SK-N-SH treated with all-trans-retinoic acid at 6 μM for 48 hours (cell line): Measurements from ENCODE around the gene GPR161.

Experiments
- ATAC-seq: fragments of 200-7000 bp; cut with Tn5 transposase; 3 replicates; pipeline ENCODE4 v1.9.1; 2020; ENCODE audit warnings: mild to moderate bottlenecking, moderate library complexity
- BACH2 ChIP-seq: fragments of 250-450 bp; sonication (Bioruptor Pico); IDR thresholded peaks from 2 replicates; pipeline ENCODE4 v1.9.0; 2021; ENCODE audit warnings: mild to moderate bottlenecking, borderline replicate concordance
- CSDC2 ChIP-seq: fragments of 250-450 bp; sonication (Bioruptor Pico); IDR thresholded peaks from 2 replicates; pipeline ENCODE4 v1.5.0; 2020; ENCODE audit warnings: mild to moderate bottlenecking, moderate library complexity
- ESRRG ChIP-seq: fragments of 250-450 bp; sonication (Bioruptor Pico); IDR thresholded peaks from 2 replicates; pipeline ENCODE4 v1.6.1; 2021; ENCODE audit warnings: mild to moderate bottlenecking
- OSR1 ChIP-seq: fragments of 250-450 bp; sonication (Bioruptor Pico); IDR thresholded peaks from 2 replicates; pipeline ENCODE4 v1.8.0; 2022; ENCODE audit warnings: moderate library complexity, mild to moderate bottlenecking, inconsistent platforms
- PPARA ChIP-seq: fragments of 250-450 bp; sonication (Bioruptor Pico); IDR thresholded peaks from 2 replicates; pipeline ENCODE4 v1.5.0; 2020; ENCODE audit warnings: mild to moderate bottlenecking, borderline replicate concordance
- RARB ChIP-seq: fragments of 250-450 bp; sonication (Bioruptor Pico); IDR thresholded peaks from 2 replicates; pipeline ENCODE4 v1.8.0; 2021; ENCODE audit warnings: mild to moderate bottlenecking, moderate library complexity
- TCF4 ChIP-seq: fragments of 250-450 bp; sonication (Bioruptor Pico); IDR thresholded peaks from 2 replicates; pipeline ENCODE4 v1.8.0; 2021; ENCODE audit warnings: mild to moderate bottlenecking, moderate library complexity, borderline replicate concordance
- TOX ChIP-seq: fragments of 250-450 bp; sonication (Bioruptor Pico); IDR thresholded peaks from 2 replicates; pipeline ENCODE4 v1.8.0; 2021; ENCODE audit warnings: mild to moderate bottlenecking, moderate library complexity, borderline replicate concordance
- ZC3H10 ChIP-seq: fragments of 250-450 bp; sonication (Bioruptor Pico); IDR thresholded peaks from 2 replicates; pipeline ENCODE4 v1.5.1; 2021; ENCODE audit warnings: mild to moderate bottlenecking, moderate library complexity
- ZFP3 ChIP-seq: fragments of 250-450 bp; sonication (Bioruptor Pico); IDR thresholded peaks from 2 replicates; pipeline ENCODE4 v1.5.0; 2020; ENCODE audit warnings: mild to moderate bottlenecking, moderate library complexity
- ZFP30 ChIP-seq: fragments of 450-650 bp; formaldehyde crosslinking; IDR thresholded peaks from 2 replicates; pipeline ENCODE4 v1.5.0; 2022; ENCODE audit warnings: mild to moderate bottlenecking, moderate library complexity
- ZNF565 ChIP-seq: fragments of 450-650 bp; formaldehyde crosslinking; conservative IDR thresholded peaks from 2 replicates; pipeline ENCODE4 v1.5.0; 2020; ENCODE audit warnings: low read depth, mild to moderate bottlenecking, moderate library complexity
- ZNF70 ChIP-seq: fragments of 450-650 bp; formaldehyde crosslinking; IDR thresholded peaks from 2 replicates; pipeline ENCODE4 v1.5.0; 2020; ENCODE audit warnings: mild to moderate bottlenecking, moderate library complexity
- ZNF8 ChIP-seq: fragments of 450-650 bp; formaldehyde crosslinking; IDR thresholded peaks from 2 replicates; pipeline ENCODE4 v1.5.0; 2020; ENCODE audit warnings: mild to moderate bottlenecking, moderate library complexity
- TF ChIP-seq, protein P1 (sequence below): fragments of 250-450 bp; sonication (Bioruptor Pico); IDR thresholded peaks from 2 replicates; pipeline ENCODE4 v1.8.0; 2021; ENCODE audit warnings: low read depth, mild to moderate bottlenecking, moderate library complexity, borderline replicate concordance
- TF ChIP-seq, protein P2 (sequence below): fragments of 250-450 bp; sonication (Bioruptor Pico); IDR thresholded peaks from 2 replicates; pipeline ENCODE4 v1.5.0; 2020; ENCODE audit warnings: mild to moderate bottlenecking, moderate library complexity
- TF ChIP-seq, protein P3 (sequence below): fragments of 250-450 bp; sonication (Bioruptor Pico); IDR thresholded peaks from 2 replicates; pipeline ENCODE4 v1.5.1; 2020; ENCODE audit warnings: low read depth, mild to moderate bottlenecking, moderate library complexity
- TF ChIP-seq, protein P4 (sequence below): fragments of 250-450 bp; sonication (Bioruptor Pico); IDR thresholded peaks from 2 replicates; pipeline ENCODE4 v1.8.0; 2020; ENCODE audit warnings: mild to moderate bottlenecking, moderate library complexity, borderline replicate concordance
- TF ChIP-seq, protein P5 (sequence below): fragments of 250-450 bp; sonication (Bioruptor Pico); IDR thresholded peaks from 2 replicates; pipeline ENCODE4 v1.5.1; 2021; ENCODE audit warnings: mild to moderate bottlenecking, moderate library complexity

Gene GPR161

DNA sequence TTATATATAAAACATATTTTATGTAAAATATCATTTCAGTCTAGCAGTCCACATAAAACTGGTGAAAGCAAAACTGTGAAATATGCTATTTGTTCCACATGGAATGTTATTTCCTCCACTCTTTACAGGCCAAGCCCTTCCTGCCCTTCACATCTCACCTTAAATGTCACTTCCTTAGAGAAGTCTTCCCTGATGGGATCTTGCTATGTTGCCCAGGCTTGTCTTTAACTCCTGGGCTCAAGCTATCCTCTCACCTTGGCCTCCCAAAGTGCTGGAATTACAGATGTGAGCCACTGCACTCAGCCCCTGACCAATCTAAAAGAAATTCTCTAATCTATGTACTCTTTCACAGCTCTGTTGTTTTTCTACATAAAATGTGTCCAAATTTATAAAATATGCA, 2.3 kb upstream of the GPR161 start (continued):
- TF ChIP-seq, protein P1, sequence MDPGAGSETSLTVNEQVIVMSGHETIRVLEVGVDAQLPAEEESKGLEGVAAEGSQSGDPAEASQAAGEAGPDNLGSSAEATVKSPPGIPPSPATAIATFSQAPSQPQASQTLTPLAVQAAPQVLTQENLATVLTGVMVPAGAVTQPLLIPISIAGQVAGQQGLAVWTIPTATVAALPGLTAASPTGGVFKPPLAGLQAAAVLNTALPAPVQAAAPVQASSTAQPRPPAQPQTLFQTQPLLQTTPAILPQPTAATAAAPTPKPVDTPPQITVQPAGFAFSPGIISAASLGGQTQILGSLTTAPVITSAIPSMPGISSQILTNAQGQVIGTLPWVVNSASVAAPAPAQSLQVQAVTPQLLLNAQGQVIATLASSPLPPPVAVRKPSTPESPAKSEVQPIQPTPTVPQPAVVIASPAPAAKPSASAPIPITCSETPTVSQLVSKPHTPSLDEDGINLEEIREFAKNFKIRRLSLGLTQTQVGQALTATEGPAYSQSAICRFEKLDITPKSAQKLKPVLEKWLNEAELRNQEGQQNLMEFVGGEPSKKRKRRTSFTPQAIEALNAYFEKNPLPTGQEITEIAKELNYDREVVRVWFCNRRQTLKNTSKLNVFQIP: no peak
- TF ChIP-seq TCF4 (CRISPR knock-in tag) (no peak), OSR1 (CRISPR knock-in tag) (no peak), ZFP3 (CRISPR knock-in tag) (no peak), ZC3H10 (CRISPR knock-in tag) (no peak), ZNF70 (CRISPR knock-in tag) (no peak), ZNF8 (CRISPR knock-in tag) (no peak), RARB (no peak)
- TF ChIP-seq, protein P2, sequence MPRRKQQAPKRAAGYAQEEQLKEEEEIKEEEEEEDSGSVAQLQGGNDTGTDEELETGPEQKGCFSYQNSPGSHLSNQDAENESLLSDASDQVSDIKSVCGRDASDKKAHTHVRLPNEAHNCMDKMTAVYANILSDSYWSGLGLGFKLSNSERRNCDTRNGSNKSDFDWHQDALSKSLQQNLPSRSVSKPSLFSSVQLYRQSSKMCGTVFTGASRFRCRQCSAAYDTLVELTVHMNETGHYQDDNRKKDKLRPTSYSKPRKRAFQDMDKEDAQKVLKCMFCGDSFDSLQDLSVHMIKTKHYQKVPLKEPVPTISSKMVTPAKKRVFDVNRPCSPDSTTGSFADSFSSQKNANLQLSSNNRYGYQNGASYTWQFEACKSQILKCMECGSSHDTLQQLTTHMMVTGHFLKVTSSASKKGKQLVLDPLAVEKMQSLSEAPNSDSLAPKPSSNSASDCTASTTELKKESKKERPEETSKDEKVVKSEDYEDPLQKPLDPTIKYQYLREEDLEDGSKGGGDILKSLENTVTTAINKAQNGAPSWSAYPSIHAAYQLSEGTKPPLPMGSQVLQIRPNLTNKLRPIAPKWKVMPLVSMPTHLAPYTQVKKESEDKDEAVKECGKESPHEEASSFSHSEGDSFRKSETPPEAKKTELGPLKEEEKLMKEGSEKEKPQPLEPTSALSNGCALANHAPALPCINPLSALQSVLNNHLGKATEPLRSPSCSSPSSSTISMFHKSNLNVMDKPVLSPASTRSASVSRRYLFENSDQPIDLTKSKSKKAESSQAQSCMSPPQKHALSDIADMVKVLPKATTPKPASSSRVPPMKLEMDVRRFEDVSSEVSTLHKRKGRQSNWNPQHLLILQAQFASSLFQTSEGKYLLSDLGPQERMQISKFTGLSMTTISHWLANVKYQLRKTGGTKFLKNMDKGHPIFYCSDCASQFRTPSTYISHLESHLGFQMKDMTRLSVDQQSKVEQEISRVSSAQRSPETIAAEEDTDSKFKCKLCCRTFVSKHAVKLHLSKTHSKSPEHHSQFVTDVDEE: no peak
- TF ChIP-seq, all 23 proteins: peak for 0

DNA sequence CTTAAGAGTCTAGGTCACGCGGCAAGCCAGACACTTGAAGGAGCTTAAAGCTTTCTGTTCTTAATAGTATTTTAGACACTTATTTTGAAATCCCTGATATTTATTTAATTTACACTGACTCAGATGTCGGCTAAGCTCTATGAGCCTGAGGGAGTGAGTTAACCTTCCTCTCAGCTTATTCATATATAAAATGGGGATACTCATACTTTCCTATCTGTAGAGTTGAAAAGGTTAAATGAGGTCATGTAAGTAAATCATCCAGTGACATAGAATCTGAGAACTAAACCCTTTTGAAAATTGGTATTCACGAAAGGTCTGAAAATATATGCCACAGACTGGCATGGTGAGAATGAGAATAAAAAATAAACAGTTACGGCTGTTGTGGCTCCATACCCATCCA, 1.4 kb upstream of the GPR161 start:
- TF ChIP-seq ZC3H10 (CRISPR knock-in tag) (no peak), ESRRG (CRISPR knock-in tag) (no peak), RARB (no peak)
- no peak for ATAC-seq

DNA sequence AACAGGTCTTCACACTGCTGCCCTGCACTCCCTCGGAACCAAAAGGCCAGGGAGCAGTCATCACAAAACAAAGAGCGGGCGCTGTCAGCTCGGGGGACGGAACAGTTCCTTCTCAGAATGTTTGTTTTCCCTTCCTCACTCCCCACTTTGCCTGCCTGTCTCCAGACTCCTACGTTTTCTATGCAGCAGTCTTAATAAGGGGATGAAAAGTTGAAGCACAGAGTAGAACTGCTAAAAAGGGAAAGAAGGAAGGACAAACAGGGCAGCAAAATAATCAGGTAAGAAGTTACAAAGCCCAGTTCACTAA, 738 bp upstream of the GPR161 start:
- ATAC-seq: no peak
- TF ChIP-seq, protein P3, sequence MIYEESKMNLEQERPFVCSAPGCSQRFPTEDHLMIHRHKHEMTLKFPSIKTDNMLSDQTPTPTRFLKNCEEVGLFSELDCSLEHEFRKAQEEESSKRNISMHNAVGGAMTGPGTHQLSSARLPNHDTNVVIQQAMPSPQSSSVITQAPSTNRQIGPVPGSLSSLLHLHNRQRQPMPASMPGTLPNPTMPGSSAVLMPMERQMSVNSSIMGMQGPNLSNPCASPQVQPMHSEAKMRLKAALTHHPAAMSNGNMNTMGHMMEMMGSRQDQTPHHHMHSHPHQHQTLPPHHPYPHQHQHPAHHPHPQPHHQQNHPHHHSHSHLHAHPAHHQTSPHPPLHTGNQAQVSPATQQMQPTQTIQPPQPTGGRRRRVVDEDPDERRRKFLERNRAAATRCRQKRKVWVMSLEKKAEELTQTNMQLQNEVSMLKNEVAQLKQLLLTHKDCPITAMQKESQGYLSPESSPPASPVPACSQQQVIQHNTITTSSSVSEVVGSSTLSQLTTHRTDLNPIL (CRISPR knock-in tag): no peak

DNA sequence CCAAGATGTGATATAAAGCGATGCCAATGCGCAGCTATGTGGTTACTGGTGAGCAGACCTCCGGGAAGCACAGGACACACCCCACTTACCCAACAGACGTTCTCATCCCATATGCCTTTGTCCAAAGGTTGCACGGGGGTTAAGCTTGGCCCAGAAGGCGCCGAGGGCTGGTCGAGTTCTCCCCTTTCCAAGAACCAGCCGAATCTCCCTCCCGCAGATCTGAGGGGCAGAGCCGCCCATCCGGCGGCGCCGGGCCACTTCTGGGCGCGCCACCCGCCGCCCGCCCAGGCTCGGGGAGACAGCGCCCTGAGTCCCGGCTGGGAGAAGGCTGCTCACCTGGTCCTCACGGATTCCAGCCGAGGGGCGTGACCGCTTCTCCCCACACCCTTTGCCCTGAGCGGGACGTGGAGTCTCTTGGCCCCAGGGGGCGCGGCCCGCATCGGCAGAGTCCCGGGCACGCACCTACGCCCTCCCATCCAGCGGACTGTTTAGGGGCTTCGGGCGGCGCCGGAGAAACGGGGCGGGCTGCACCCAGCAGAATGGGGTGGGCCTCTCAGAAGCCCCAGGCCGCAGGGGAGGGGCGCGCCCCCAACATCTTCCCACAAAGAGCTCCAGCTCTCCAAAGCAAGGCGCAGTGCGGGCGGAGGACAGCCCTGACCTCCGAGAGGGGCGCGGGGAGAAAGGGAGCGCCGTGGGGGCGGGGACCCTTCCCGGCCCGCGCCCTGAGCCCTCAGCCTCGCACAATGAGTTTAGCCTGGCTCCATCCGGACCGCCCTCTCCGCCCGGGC, 615 bp downstream of the GPR161 start:
- peak; percentile 67 for ATAC-seq
- no peak for TF ChIP-seq TOX
- TF ChIP-seq, protein P4, sequence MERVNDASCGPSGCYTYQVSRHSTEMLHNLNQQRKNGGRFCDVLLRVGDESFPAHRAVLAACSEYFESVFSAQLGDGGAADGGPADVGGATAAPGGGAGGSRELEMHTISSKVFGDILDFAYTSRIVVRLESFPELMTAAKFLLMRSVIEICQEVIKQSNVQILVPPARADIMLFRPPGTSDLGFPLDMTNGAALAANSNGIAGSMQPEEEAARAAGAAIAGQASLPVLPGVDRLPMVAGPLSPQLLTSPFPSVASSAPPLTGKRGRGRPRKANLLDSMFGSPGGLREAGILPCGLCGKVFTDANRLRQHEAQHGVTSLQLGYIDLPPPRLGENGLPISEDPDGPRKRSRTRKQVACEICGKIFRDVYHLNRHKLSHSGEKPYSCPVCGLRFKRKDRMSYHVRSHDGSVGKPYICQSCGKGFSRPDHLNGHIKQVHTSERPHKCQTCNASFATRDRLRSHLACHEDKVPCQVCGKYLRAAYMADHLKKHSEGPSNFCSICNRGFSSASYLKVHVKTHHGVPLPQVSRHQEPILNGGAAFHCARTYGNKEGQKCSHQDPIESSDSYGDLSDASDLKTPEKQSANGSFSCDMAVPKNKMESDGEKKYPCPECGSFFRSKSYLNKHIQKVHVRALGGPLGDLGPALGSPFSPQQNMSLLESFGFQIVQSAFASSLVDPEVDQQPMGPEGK (CRISPR knock-in tag): no peak
- TF ChIP-seq, all 23 proteins: peak for 0

DNA sequence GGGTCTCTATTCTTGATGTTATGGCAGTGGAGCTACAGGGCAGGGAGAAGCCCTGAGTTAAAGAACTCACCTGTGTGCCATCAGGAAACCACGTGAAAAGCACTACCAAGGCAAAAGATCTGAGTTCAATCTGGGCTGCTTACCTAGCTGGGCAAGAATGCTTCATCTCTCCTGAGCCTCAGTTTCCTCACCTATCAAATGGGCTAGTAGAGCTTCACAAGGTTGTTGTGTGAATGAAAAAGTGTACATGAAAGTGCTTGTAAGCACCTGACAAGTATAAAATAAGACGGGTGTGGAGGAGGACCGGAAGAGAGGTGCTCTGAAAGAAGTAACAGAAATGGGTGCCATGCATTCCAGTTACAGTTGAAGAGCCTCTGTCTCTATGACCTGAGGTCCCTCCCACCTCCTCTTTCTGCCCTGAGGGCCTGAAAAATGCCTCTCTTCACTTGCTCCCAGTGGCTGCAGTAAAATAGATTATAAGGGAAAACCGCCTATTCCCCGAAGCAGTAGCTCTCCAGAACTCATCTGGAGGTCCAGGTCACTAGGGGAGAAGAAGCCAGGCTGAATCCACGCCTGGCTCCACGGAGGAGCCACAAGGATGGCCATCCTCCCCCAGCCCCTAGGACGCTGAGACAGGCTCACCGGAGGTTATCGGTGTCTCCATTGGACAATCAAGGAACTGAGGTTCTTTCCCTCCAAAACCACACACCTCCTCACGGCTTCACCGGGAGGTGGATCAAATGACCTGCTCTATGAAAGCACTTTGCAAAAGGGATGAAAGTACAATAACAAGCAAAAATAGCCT, 1.4 kb downstream of the GPR161 start:
- TF ChIP-seq CSDC2 (CRISPR knock-in tag): no peak
- no peak for TF ChIP-seq ZNF565 (CRISPR knock-in tag)
- TF ChIP-seq BACH2 (CRISPR knock-in tag): no peak
- no peak for TF ChIP-seq ZFP30
- TF ChIP-seq, all 23 proteins: peak for 0
- ATAC-seq: peak; percentile 21

DNA sequence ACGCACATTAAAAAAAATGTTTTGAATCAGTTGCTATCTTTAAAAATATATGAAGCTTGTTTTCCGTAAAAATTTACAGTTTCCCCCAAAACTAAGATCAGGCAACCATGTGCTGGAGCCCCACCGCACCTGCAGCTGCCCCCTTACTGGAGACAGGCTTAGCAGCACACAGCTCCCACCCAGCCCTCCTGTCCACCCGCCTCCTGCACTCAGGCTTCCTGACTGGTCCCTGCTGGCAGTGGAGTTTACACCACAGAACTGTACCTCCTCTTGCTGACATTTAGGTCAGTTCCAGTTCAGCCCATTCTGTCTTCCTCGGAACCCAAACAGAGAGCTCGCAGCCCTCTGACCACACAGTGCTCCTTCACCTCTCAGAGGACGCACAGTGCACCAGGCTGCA, 2.1 kb downstream of the GPR161 start:
- no peak for ATAC-seq
- TF ChIP-seq, protein P5, sequence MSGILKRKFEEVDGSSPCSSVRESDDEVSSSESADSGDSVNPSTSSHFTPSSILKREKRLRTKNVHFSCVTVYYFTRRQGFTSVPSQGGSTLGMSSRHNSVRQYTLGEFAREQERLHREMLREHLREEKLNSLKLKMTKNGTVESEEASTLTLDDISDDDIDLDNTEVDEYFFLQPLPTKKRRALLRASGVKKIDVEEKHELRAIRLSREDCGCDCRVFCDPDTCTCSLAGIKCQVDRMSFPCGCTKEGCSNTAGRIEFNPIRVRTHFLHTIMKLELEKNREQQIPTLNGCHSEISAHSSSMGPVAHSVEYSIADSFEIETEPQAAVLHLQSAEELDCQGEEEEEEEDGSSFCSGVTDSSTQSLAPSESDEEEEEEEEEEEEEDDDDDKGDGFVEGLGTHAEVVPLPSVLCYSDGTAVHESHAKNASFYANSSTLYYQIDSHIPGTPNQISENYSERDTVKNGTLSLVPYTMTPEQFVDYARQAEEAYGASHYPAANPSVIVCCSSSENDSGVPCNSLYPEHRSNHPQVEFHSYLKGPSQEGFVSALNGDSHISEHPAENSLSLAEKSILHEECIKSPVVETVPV (CRISPR knock-in tag): no peak
- TF ChIP-seq TCF4 (CRISPR knock-in tag) (no peak), PPARA (CRISPR knock-in tag) (no peak), ZFP30 (no peak)
